DLD1 (cell line): Measurements from ENCODE around the gene VPS26C.

ENCODE experiments used
- in situ Hi-C: cut with HindIII; loops from 2 replicates; pipeline ENCODE4 v1.10.0; 2017; ENCODE audit warnings: low sequenced_read_pairs

The VPS26C gene

DNA sequence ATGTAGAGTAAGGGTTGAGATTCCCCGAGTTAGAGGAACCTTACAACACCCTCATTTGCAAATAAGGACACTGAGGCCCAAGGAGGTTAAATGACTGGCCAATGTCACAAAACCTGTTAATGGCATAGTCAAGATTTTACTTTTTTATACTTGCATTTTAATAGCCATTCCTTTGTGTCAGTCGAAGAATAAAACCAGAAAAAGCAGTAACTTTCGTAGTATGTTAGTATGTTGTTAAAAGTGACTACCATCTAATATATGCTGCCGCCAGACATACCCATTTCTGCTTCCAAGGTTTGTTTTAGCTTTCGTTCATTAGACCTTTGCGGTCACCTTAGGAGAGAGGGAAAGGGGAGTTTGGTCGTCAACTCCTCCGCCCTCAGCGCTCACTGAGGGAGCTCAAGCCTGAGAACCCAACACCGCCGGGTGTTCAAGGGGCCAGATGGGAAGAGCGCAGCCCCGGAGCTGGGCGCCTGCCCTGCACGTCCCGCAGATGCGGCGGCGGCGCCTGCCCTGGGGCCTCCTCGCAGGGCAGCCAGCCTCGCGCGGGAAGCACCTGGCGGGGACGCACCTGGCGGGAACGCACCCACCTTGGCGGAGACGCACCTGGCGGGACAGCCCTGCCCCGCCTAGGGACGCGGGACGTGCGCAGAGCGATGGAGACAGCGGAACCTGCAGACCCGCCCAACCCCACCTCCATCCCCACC lies 466 bp downstream of the VPS26C start:
- in situ Hi-C loops, result loop anchor here (25.0 kb wide), 1 partner anchor 121 kb away; no protein-coding TSS in a partner anchor

- in situ Hi-C loops, result loop anchor here (25.0 kb wide), 1 partner anchor 122 kb away; no protein-coding TSS in a partner anchor
Measured at GRCh38 chr21:37264808-37265207, 2.3 kb downstream of the VPS26C start.

DNA sequence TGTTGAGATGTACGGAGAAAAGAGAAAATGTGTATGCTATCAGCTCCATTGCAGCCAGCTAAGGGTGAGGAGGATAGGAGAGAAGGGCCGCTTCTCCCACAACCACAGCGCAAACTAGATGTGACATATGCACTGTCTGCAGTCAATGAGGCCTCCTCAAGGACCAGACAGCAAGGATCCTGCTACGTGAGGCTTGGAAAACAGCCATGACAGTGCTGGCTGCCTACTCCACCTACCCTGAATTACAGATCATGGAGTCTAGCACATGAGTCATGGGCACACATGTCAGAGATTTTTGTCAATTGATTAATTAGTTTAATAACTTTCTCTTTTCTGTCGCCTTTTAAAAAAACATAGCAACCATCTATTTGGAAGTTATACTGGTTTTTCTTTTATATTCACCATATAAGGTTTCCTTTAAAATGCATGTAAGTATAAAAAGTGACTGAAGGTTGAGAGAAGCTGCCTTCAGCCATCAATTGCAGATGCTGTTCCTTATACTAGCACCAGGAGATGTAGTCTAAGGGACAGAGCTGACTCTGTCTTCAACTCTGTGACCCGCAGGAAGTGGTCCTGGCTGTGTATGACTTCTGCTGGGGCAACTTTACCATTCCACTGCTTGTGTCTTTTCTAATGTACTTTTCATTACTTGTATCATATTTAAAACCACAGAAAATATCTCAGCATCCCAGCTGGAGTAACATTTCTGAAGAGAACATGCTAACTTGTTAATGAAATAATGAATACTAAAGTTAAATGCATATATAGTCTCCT lies 3.1 kb downstream of the VPS26C start:
- in situ Hi-C loops, result loop anchor here (25.0 kb wide), 1 partner anchor 123 kb away; no protein-coding TSS in a partner anchor

GRCh38 chr21:37259426-37259825 lies 7.7 kb downstream of the VPS26C start:
- in situ Hi-C loops, result loop anchor here (25.0 kb wide), 1 partner anchor 128 kb away; no protein-coding TSS in a partner anchor

DNA sequence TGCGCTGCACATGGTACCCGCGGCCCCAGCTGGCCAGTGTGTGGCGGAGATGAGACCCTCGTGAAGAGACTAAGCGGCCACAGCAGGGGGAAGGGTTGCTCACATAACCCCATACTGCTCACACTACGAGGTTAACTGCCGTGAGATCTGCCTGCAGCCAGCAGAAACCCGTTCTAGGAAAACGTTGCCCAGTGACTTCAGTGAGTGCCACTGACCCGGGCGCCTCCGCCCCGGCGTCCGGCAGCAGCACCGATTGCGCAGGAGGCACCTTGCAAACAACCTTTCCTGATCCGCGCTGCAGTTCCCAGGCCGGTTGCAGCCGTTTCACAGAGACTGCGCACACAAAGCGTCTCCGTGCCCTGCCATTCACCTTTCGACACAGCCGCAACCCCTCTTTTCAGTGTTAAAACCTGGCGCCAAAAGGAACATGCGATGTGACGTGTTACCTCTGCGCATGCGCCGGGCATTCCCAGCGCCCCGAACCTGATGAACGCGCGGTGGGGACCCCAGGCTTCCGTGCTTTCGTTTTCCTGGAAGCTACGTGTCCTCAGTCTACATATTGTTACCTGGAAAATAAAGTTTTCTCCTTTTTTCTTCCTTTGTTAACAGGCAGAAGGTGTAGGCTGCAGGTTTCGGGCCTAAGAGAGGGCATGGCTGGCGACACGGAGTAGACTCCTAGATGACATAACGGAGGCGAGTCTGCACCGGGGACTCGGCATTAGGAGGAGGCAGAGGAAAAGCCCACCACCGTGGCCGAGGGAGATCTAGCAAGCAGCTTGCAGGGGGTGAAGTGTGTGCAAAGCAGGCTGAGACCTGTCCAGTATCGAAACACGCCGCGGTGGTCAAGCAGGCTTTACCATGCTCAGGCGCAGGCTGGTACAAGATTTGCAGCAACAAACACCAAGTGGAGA lies 8.9 kb downstream of the VPS26C start:
- in situ Hi-C loops, result loop anchor here (25.0 kb wide), 1 partner anchor 129 kb away; no protein-coding TSS in a partner anchor

DNA sequence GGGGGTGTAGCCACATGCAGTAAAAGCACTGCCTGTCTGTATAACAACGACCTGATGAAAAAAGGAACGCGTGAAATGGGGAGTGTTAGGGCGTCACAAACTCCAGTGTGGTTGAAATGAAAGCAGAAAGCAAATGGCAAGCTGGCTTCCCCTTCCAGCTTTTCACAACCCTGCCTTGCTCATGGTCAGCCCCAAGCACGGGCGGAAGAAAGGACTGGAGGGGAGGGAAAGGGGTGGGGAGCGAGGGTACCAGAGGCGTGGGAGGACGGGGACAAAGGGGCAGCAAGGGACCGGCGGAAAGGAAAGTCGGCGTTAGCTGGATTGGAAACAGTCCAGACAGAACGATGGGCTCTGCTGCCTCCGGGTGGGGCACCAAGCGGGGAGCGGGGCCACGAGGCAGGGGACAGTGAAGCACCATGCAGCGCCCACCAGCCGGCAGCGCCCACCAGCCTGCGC lies 9.6 kb downstream of the VPS26C start:
- in situ Hi-C loops, result loop anchor here (25.0 kb wide), 1 partner anchor 130 kb away; no protein-coding TSS in a partner anchor

DNA sequence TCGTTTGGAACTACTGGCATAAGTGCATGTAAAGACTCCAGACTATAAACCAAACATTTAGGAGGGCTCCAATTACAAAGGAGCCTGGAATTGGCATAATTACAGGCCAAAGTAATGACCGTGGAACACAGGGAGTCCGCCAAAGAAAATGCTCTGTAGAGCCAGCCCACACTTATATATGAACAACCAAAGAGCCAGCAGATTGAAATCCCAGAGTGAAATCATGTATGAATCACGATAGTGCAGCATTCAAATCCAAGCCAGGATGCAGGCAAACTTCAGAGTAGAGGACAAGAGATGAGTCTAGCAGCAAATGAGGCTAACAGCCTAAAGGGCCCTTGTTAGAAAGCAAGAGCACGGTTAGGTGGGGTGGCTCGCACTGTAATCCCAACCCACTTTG lies 13.1 kb downstream of the VPS26C start:
- in situ Hi-C loops, result loop anchor here (25.0 kb wide), 1 partner anchor 133 kb away; no protein-coding TSS in a partner anchor

DNA sequence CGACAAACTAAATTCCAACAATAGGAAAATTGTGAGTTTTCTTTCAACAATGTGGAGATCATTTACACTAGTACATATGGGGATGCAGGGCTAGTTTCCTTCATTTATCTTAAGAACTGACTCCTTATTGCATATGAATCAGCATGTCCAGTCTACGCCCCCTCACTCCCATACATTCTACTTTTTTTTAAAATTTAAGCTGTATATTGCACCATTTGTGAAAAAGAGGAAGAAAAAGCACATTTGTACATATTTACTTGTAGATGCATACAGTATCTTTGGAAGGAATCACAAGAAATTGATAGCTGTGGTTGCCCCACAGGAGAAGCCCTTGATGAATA lies 15.9 kb downstream of the VPS26C start:
- in situ Hi-C loops, result loop anchor here (25.0 kb wide), 1 partner anchor 136 kb away; no protein-coding TSS in a partner anchor

- in situ Hi-C loops, result no loop called here
Measured at GRCh38 chr21:37249112-37249904, 17.8 kb downstream of the VPS26C start.

GRCh38 chr21:37248298-37248697 lies 18.8 kb downstream of the VPS26C start:
- in situ Hi-C loops, result no loop called here

GRCh38 chr21:37245151-37245550 lies 22.0 kb downstream of the VPS26C start:
- in situ Hi-C loops, result no loop called here

- in situ Hi-C loops, result no loop called here
Measured at GRCh38 chr21:37244501-37245095, 22.5 kb downstream of the VPS26C start.

- in situ Hi-C loops, result no loop called here
Measured at GRCh38 chr21:37243961-37244360, 23.2 kb downstream of the VPS26C start.

- in situ Hi-C loops, result no loop called here
Measured at GRCh38 chr21:37241426-37241825, 25.7 kb downstream of the VPS26C start.

DNA sequence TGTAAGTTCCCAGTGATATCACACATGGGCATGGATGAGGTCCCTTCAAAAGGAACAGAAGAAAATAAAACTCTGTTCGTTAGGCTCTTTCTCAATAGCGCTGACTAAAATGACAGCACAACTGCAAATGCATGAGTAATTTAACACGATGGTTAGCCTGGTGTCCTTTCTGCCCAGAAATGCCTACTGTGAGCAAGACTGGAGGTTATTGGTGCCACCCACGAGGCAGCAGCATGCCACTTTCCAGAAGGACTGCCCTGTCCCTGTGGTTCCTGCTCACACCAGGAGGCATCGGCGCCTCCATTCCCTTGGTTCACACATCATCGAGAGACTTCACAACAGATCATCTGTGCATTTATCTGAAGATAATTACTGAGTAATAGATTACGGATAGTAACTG lies 26.2 kb downstream of the VPS26C start:
- in situ Hi-C loops, result no loop called here

GRCh38 chr21:37237764-37238163 lies 29.4 kb downstream of the VPS26C start:
- in situ Hi-C loops, result no loop called here

GRCh38 chr21:37237346-37237745 lies 29.8 kb downstream of the VPS26C start:
- in situ Hi-C loops, result no loop called here

GRCh38 chr21:37233551-37234146 lies 33.5 kb downstream of the VPS26C start:
- in situ Hi-C loops, result no loop called here
